NCI-H524 (cell line): ENCODE data around the gene ADGRB3.
"Not testable (repeated sequence)": the region's sequence is repeated elsewhere in the genome, so short reads cannot be mapped to it uniquely, and the experiment has no call there.

ENCODE experiments used
- DNase-seq, 2 experiments: peaks; one replicate each; lab custom pipeline; 2025; lab: John Stamatoyannopoulos, UW

ADGRB3 gene

DNA sequence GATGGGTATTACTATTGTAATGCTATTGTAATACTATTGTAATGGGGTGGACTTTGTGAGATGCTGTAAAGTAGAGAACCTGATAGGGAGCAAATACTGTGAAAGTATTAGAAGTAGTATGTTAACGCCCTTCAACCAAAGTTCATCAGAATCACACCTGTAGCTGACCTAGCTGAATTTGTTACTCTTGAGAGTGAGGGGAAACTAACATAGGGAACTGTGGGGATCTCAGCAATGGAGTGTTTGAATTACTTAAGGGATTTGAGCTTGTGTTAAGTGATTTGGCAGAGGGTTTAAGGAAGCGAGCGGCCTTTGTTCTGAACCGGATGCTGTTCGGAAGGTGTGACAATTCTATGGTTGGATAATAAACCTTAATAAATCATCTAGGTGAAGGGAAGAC, 312.6 kb downstream of the ADGRB3 start:
- no peak for DNase-seq

DNA sequence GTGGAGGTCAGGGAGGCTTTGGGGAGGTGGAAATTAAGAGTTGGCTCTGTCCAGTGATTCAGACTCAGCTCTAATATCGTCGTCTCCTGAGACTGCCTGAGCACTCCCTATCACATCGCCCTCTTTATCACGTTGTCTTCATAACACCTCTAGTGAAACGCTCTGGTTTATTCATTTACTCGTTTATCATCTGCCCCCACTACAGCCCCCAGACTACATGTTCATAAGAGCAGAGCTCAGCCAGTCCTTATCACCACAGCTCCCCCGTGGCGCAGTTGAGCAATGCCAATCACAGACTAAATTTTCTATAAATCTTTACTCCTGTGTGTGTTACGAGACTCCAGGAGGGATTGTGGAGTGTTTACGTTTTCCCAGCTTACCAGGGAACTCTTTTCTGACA, 316.2 kb downstream of the ADGRB3 start:
- DNase-seq, result no peak

- DNase-seq, result peak in 1 of 2 experiments; percentile 25
Measured at GRCh38 chr6:68958327-68958726, 323.2 kb downstream of the ADGRB3 start.

GRCh38 chr6:68967549-68968300, 332.6 kb downstream of the ADGRB3 start:
- DNase-seq, result peak; percentile 36 to 64

- no peak for DNase-seq
Measured at GRCh38 chr6:68968301-68968649, 333.2 kb downstream of the ADGRB3 start.

DNA sequence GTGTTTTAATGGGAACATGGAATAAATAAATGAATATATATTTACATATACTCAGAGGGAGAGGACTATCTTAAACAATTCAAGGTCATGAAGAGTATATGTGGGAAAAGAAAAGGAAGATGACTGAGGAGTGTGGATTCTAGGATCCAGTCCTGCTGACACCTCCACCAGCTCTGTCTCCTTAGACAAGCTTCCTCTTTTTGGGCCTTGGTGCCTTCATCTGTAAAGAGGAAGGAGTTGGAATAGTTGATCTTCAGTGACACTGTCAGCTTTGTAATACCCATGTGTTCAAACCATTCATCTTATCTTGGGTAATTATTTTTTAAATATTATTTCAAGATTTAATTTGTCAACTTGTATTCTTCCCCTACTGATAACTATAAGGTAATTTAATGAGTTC, 338.0 kb downstream of the ADGRB3 start:
- DNase-seq, result no peak

GRCh38 chr6:68975064-68975463, 340.0 kb downstream of the ADGRB3 start:
- peak; percentile 60 to 75 for DNase-seq

- no peak for DNase-seq
Measured at GRCh38 chr6:68975816-68976215, 340.7 kb downstream of the ADGRB3 start.

GRCh38 chr6:68976260-68976659, 341.2 kb downstream of the ADGRB3 start:
- DNase-seq, result no peak

DNA sequence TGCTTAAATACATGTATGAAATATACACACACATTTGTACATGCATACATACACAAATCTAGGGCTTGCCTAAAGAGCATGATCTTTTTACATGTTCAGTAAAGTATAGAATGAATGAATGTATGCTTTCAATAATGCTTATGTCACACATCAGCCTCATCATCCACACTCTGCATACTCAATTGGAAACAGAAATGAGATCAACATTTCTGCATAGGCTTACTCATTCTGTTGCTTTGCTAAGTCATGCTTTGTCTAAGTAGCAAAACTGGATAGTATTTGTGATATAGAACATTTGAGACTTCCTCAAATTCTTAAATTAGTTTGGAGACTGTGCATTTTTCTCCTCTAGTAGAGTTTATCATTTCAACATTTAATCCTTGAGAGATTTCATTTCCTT, 343.3 kb downstream of the ADGRB3 start:
- no peak for DNase-seq

GRCh38 chr6:68981668-68982067, 346.6 kb downstream of the ADGRB3 start:
- not testable (repeated sequence) for DNase-seq

- no peak for DNase-seq
Measured at GRCh38 chr6:68988698-68989097, 353.6 kb downstream of the ADGRB3 start.

DNA sequence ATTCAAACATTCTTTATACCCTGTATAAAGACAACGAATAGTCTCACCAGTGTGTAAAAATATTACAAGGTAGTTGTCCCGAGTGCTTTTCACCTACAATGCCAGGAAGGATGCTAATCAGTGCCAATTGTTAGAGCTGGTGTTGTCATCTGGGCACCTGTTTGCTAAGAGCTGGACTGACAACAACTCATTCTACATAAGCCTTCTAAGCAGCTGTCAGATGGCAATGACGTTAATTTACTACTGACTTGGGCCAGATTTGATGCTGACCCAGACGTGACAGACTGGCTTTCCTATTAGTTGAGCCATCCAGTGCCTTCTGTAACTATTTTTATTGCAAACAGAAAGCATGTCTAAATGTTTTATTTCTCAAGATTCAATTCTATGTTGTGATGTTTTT, 355.2 kb downstream of the ADGRB3 start:
- DNase-seq, result peak; percentile 20 to 75

DNA sequence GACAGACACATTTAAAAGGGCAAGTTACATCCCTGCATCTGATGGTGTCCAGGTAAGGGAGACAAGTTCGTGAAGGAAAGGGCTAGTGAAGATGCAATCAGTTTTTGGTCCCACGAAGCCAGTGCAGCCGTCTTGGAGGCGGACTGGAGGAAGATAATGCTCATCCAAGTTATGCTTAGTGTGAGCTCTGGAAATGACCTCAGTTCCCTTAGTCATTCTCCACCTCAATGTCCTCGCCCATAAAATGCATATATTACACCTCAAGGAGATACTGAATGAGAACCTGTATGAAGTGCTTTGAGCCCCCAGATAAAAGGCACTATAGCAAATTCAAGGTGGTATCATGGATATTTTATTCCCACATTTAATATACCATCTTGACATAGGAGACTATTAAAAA, 358.8 kb downstream of the ADGRB3 start:
- no peak for DNase-seq

DNA sequence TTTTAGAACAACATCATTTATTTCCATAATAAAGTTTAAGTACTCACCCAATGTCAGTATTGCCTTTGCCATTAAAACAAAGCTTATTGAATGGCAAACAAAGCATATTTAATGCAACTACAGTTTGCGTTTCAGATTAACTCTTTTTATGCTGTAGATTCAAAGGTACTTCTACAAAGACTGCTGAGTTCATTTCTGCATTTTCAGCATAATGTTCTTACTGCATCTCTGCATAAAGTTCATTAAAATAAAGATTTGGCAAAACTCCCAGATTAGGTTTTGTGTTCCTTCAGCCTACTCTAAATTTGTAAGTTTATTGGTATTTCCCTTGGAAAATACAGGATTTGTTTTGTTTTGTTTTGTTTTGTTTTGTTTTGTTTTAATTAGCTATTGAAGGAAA, 359.4 kb downstream of the ADGRB3 start:
- DNase-seq, result no peak

DNA sequence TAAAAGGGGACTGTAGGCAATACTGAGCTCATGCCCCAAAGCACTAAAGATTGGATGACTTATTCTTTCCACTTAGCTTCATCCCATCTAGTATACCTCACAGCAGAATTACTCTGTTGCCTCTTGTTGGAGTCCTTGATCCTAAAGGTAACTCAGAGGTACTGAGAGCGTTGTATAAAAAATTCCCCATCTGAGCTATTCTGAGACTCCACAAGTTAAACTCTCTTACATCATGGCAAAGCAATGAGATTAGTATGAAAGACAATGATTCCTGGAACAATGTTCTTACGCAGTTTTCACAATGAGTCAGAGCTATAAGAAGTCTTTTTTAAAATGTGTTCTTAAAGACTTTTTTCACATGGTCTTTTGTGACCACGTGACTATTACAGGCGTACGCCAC, 370.1 kb downstream of the ADGRB3 start:
- DNase-seq, result no peak

- DNase-seq, result no peak
Measured at GRCh38 chr6:69007781-69008180, 372.7 kb downstream of the ADGRB3 start.

DNA sequence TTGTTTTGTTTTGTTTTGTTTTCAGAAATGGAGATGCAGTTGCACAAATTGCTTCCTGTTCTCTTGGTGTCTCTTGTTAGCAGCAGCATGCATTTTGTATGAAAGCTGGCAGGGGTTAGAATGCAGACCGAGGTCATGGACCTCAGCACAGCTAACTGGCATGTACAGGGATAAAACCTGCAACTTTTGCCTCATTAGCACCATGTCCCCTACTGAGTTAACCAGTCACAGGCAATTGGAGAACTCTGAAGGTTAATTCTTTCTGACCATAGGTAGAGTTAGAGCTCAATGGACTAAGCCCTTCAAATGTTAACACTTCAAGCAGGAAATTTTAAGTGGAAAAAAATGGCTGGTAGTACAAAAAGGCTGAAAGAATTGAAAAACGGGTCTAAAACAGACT, 377.1 kb downstream of the ADGRB3 start:
- DNase-seq, result no peak

DNA sequence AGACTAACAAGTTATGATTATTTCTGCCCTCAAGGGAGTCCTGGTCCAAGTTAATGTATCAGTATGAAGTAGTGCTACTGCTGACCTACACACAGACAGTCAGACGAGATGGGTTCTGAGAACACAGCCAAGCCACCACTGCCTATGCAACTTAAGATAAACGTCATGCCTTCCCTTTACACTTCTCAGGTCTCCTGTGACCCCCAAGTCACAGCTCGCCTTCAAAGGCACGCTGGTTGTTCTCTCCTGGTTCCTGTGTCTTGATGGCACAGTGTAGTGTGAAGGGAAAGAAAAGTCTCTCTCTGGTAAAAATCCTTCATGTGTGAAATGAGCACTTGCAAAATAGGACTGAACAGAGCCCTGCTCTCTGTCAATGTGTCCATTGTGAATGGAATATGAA, 377.8 kb downstream of the ADGRB3 start:
- DNase-seq, result no peak

- no peak for DNase-seq
Measured at GRCh38 chr6:69018906-69019305, 383.8 kb downstream of the ADGRB3 start.

- no peak for DNase-seq
Measured at GRCh38 chr6:69019832-69020231, 384.8 kb downstream of the ADGRB3 start.

DNA sequence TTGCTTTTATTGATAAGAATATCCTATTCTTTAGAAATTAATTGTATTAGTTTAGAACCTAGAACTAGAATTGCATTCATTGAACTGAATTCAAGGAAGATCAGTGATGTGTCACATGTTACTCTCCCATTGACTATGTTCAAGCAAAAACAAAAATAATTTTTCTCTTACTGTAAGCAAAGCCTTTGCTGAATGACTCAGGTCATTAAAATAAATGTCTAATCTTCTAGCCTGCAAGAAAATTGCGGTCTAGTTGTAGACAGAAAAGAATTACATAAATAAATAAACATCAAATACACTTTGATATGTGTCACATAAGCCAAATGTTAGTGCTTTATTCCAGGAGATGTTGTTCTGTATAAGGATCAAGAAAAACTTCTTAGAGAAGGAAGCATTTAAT, 387.9 kb downstream of the ADGRB3 start:
- no peak for DNase-seq

DNA sequence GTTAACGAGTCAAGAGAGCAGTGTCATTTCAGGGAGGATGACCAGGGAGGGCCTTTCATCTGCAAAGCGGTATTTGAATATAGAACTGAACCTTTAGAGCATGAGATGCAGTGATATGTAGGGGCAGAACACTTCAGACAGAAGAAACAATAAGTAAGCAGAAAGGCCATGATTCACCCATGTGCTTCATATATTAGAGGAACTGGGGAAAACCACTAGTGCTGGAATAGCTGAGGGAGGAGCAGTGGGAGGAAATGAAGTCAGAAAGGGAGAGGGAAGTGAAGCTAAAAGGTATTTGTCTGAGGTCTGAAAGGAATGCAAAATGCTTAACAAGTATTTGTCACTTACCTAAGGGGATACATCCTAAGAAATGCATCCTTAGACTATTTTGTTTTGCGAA, 391.2 kb downstream of the ADGRB3 start:
- DNase-seq, result no peak

DNA sequence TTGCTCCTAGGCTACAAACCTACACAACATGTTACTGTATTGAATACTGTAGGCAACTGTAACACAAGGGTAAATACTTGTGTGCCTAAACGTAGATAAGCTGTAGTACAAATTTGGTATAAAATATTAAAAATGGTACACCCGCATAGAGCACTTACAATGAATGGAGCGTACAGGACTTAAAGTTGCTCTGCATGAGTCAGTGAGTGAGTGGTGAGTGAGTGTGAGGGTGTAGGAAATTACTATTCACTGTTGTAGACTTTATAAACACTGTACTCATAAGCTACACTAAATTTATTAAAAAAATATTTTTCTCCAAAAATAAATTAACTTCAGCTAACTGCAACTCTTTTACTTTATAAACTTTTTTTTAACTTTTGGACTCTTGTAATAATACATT, 391.6 kb downstream of the ADGRB3 start:
- no peak for DNase-seq
